ENCODE data around the gene AGPAT1. TPM values are rescaled to one million over a fixed set of nuclear protein-coding genes. Genes with fewer than 3 reads are reported as not detected.

The AGPAT1 gene
- polyA plus RNA-seq, 1 donor (not counting 4 experiments of a cell fraction or from before 2014, with no cell fraction given): 46.4 TPM

DNA sequence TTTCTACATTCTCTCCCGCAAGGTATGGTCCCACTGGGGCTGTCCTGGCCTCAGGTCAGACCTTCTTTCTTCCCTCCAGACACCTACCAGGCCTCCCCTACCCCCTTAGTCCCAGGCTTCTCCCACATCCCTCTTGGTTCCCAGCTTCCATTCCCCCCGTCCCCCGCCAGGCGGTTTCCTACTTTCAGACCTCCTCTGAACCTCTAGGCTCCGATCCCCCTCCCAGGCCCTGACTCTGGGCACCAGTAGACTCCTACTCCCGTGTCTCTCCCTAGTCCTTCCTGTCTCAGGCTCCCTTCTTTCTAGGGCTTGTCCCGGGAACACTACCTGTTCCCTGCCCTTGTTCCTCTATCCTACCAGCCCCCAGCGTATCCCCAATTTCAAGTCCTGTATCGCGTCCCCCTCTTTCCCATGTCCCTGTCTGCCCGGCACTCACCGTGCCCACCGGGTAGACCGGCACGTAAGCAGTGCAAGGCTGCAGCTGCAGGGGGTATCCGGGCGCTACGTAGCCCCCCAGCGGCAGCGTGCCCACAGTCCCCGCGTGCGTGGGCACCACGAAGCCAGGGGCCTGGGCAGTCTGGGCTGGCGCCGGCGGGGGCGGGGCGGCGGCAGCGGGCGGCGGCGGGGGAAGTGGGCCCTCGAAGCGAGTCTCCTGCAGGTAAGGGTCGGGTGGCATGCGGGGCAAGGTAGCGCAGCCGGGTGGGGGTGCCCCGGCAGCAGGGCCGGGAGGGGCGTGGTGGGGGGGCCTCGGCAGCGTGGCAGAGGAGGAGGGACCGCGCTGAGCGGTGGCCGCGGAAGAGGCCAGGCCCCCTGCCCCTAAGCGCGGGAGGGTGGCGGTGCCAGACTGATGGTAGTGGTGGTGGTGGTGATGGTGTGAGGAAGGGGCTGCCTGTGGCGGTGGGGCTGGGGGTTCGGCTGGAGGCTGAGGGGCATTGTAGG is 25.7 kb downstream of the AGPAT1 start:
- H2AFZ ChIP-seq (ENCODE audit: control insufficient read depth, low read length): no peak overlapping the region
- no peak for TF ChIP-seq EZH2 (IDR thresholded peaks at IDR 0.05; ENCODE audit: low read length)
- TF ChIP-seq, protein P1, sequence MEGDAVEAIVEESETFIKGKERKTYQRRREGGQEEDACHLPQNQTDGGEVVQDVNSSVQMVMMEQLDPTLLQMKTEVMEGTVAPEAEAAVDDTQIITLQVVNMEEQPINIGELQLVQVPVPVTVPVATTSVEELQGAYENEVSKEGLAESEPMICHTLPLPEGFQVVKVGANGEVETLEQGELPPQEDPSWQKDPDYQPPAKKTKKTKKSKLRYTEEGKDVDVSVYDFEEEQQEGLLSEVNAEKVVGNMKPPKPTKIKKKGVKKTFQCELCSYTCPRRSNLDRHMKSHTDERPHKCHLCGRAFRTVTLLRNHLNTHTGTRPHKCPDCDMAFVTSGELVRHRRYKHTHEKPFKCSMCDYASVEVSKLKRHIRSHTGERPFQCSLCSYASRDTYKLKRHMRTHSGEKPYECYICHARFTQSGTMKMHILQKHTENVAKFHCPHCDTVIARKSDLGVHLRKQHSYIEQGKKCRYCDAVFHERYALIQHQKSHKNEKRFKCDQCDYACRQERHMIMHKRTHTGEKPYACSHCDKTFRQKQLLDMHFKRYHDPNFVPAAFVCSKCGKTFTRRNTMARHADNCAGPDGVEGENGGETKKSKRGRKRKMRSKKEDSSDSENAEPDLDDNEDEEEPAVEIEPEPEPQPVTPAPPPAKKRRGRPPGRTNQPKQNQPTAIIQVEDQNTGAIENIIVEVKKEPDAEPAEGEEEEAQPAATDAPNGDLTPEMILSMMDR (optimal IDR thresholded peaks at IDR 0.05 in 1 of 3, IDR thresholded peaks at IDR 0.05 in 1 of 3, conservative IDR thresholded peaks at IDR 0.05 in 1 of 3; ENCODE audit: extremely low read depth in 1 of 3, insufficient read depth in 2 of 3, low read length in 3 of 3): no peak
- no peak for FAIRE-seq
- H3K4me2 ChIP-seq (ENCODE audit: control insufficient read depth, extremely low read depth, insufficient read depth, low read depth, low read length): no peak overlapping the region
- peaks cover 2% of the 10 kb centered on the region for H3K79me2 ChIP-seq (ENCODE audit: control insufficient read depth, insufficient read depth, low read length)
- H4K20me1 ChIP-seq (ENCODE audit: control insufficient read depth, extremely low read depth, insufficient read depth, low read length): no peaks in the 10 kb centered on the region
- DNase-seq (ENCODE audit: low read depth, low spot score): no peak
- H3K9ac ChIP-seq (ENCODE audit: control insufficient read depth, extremely low read depth, insufficient read depth, low read length): no peak overlapping the region
- H3K36me3 ChIP-seq (ENCODE audit: control insufficient read depth in 2 of 2, extremely low read depth in 1 of 2, insufficient read depth in 2 of 2, low read length in 2 of 2): no peaks in the 10 kb centered on the region
- no peaks in the 10 kb centered on the region for H3K9me3 ChIP-seq (ENCODE audit: control insufficient read depth, low read depth, low read length)
- peaks cover 18% of the 10 kb centered on the region for H3K4me1 ChIP-seq (ENCODE audit: control insufficient read depth, extremely low read depth, insufficient read depth, low read length)
- H3K9me1 ChIP-seq (ENCODE audit: control insufficient read depth, extremely low read depth, insufficient read depth, low read length): no peaks in the 10 kb centered on the region
- H3K27ac ChIP-seq (ENCODE audit: control insufficient read depth, insufficient read depth, low read length): no peak overlapping the region
- H3K27me3 ChIP-seq (ENCODE audit: control insufficient read depth, extremely low read depth, insufficient read depth, low read length): peaks cover 4% of the 10 kb centered on the region
- H3K4me3 ChIP-seq (ENCODE audit: control insufficient read depth in 2 of 3, extremely low read depth in 1 of 3, insufficient read depth in 2 of 3, low read depth in 1 of 3, low read length in 3 of 3): no peak overlapping the region
- dilution Hi-C loops (cut with MboI; ENCODE audit: extremely low pct_ligation_motif_present, low sequenced_read_pairs): no loop called here

DNA sequence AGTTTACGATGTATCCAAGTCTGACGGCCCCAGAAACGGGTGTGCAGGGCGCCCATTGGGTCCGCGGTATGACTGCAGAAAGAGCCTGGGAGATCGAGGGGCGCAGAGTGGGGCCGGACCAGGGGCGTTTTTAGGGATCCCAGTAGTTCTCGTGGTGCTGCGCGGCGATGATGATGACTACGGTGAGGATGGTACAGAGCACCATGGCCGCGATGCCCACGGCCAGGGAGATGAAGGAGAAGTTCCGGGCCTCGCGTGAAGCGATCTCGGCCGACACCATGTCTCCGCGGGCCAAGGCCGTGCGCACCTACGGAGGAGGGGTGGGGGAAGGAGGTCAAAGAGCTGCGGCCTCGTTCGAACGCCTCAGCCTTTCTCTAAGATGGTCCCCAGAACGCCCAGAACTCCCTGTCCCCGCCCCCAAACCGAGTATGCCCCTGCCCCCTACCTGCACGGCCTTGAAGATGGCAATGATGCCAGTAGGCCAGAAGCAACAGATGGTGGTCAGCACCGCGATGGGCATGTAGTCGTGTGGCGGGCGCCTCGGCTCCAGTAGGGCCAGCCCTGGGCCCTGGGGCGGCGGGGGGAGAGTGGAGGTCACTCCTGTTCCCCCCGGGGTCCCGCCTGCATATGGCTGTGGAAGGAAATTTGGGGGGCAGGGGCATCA is 26.7 kb downstream of the AGPAT1 start:
- Histone ChIP-seq H3K4me1 (ENCODE audit: control insufficient read depth, extremely low read depth, insufficient read depth, low read length) (peaks cover 12% of the 10 kb centered on the region), H3K9me1 (ENCODE audit: control insufficient read depth, extremely low read depth, insufficient read depth, low read length) (no peaks in the 10 kb centered on the region), H3K27ac (ENCODE audit: control insufficient read depth, insufficient read depth, low read length) (no peak overlapping the region), H3K9me3 (ENCODE audit: control insufficient read depth, low read depth, low read length) (no peaks in the 10 kb centered on the region), H3K9ac (ENCODE audit: control insufficient read depth, extremely low read depth, insufficient read depth, low read length) (peak overlapping the region; percentile 71), H4K20me1 (ENCODE audit: control insufficient read depth, extremely low read depth, insufficient read depth, low read length) (no peaks in the 10 kb centered on the region), H2AFZ (ENCODE audit: control insufficient read depth, low read length) (peak overlapping the region; percentile 75), H3K36me3 (ENCODE audit: control insufficient read depth in 2 of 2, extremely low read depth in 1 of 2, insufficient read depth in 2 of 2, low read length in 2 of 2) (no peaks in the 10 kb centered on the region), H3K27me3 (ENCODE audit: control insufficient read depth, extremely low read depth, insufficient read depth, low read length) (peaks cover 4% of the 10 kb centered on the region), H3K4me2 (ENCODE audit: control insufficient read depth, extremely low read depth, insufficient read depth, low read depth, low read length) (peak overlapping the region; percentile 94), H3K4me3 (ENCODE audit: control insufficient read depth in 2 of 3, extremely low read depth in 1 of 3, insufficient read depth in 2 of 3, low read depth in 1 of 3, low read length in 3 of 3) (peak overlapping the region; percentile 46 to 82 (median 66)), H3K79me2 (ENCODE audit: control insufficient read depth, insufficient read depth, low read length) (no peaks in the 10 kb centered on the region)
- TF ChIP-seq, protein P1 (optimal IDR thresholded peaks at IDR 0.05 in 1 of 3, IDR thresholded peaks at IDR 0.05 in 1 of 3, conservative IDR thresholded peaks at IDR 0.05 in 1 of 3; ENCODE audit: extremely low read depth in 1 of 3, insufficient read depth in 2 of 3, low read length in 3 of 3): no peak
- no peak for TF ChIP-seq EZH2 (IDR thresholded peaks at IDR 0.05; ENCODE audit: low read length)
- no peak for FAIRE-seq
- dilution Hi-C loops (cut with MboI; ENCODE audit: extremely low pct_ligation_motif_present, low sequenced_read_pairs): no loop called here
- no peak for DNase-seq (ENCODE audit: low read depth, low spot score)

All from keratinocyte (primary cell).